ENCODE data around the gene FAAP100.

FAAP100 gene

GRCh38 chr17:81509972-81510784 lies 42.0 kb downstream of the FAAP100 start:
- peak; percentile 32 for DNase-seq

GRCh38 chr17:81509207-81509971 lies 42.8 kb downstream of the FAAP100 start:
- peak; percentile 75 for DNase-seq

GRCh38 chr17:81508639-81509206 lies 43.4 kb downstream of the FAAP100 start:
- DNase-seq, result no peak

GRCh38 chr17:81503619-81504018 lies 48.5 kb downstream of the FAAP100 start:
- no peak for DNase-seq

- DNase-seq, result no peak
These were observed 49.6 kb downstream of the FAAP100 start for GRCh38 chr17:81502471-81503017.

- DNase-seq, result no peak
These were observed 52.1 kb downstream of the FAAP100 start for GRCh38 chr17:81500047-81500446.

- DNase-seq, result no peak
These were observed 52.6 kb downstream of the FAAP100 start for GRCh38 chr17:81499601-81499970.

- DNase-seq, result no peak
These were observed 53.1 kb downstream of the FAAP100 start for GRCh38 chr17:81498953-81499600.

GRCh38 chr17:81494626-81495377 lies 57.4 kb downstream of the FAAP100 start:
- DNase-seq, result no peak

GRCh38 chr17:81493198-81494038 lies 58.7 kb downstream of the FAAP100 start:
- DNase-seq, result no peak

GRCh38 chr17:81492706-81493105 lies 59.4 kb downstream of the FAAP100 start:
- no peak for DNase-seq

GRCh38 chr17:81492202-81492601 lies 60.0 kb downstream of the FAAP100 start:
- no peak for DNase-seq

- no peak for DNase-seq
These were observed 60.4 kb downstream of the FAAP100 start for GRCh38 chr17:81491761-81492160.

GRCh38 chr17:81491181-81491581 lies 61.0 kb downstream of the FAAP100 start:
- DNase-seq, result no peak

- DNase-seq, result no peak
These were observed 61.9 kb downstream of the FAAP100 start for GRCh38 chr17:81489998-81490992.
